Posterior cingulate gyrus (tissue), 11 donors: Measurements from ENCODE around the gene ADRB1.

ENCODE experiments used
- DNase-seq, 10 donors: peaks; one replicate each; pipeline versions ENCODE4 v3.0.0 to v3.0.0-alpha.2; 2020 to 2021; ENCODE audit warnings: mixed read lengths in 3 of 10
- intact Hi-C: fragments of 100-400 bp; cut with DNase I; formaldehyde crosslinking; loops from one replicate; pipeline ENCODE4 v1.15.1; 2023

Gene ADRB1

DNA sequence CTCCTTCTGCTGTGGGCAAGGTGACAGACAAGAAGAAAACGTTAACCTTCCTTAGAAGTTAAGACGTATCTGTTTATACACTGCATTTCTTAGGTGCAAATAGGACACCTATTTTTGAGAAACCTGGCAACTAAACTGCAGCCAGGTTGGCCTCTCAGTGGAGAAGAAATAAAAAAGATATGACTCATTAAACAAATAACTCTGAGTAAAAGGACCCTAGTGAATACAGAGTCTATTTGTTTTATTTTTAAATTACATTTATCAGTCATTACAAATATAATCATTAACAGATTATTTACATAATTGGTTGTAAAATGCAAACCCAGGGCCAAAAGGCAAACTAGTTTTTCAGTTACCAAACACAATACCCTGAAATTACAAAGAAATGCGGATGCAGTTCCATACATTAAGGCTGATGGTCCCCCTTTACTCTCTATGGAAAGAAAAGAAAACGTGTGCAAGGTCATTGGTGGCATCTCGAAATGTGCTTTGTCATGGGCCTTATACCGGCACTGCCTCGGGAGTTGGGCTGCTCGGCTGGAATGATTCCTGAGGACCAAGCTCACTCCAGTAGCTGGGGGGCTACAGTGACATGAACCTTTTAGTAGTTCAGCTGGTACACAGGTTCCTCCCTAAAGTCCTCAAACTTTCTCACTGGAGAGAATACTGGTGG, 38.4 kb downstream of the ADRB1 start:
- intact Hi-C loops, result no loop called here

DNA sequence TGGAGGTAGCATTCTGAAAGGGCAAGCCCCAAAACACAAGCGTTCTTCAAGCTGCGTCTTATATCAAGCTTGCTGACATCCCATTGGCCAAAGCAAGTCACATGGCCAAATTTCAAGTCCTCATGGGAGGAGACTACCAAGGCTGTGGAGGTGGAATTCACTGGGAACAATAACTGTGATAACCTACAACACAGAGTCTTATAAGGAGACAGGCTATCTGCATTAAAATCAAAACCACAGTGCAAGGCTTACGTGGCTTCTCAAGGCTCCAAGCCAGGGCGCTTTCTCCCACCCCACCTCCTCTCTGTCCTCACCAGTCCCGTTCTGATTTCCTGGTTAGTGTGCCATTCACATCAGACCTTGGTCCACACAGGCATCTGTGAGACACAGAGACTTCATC, 39.4 kb downstream of the ADRB1 start:
- intact Hi-C loops, result no loop called here
- DNase-seq, result no peak

More for the DNA sequence above, 38.4 kb downstream of the ADRB1 start:
- DNase-seq, result no peak

- DNase-seq, result peak in 1 of 10 donors; percentile 13
- intact Hi-C loops, result no loop called here
Measured at GRCh38 chr10:114084215-114084614, 40.5 kb downstream of the ADRB1 start.

DNA sequence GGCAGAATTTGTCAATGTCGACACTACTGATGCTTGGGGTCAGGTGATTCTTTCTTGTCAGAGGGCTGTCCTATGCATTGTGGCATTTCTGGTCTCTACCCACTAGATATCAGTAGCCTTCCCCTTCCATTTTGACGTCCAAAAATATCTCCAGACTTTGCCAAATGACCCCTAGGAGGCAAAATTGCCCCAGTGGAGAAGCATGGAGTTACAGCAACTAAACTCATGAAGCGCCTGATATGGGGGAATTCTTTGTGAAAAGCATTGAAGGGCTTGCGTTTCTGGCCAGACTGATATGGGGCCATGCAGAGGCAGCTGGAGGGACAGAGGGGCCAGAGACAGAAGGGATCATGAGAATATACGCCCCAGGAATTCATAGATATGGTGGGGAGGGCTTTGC, 43.6 kb downstream of the ADRB1 start:
- no peak for DNase-seq
- intact Hi-C loops, result no loop called here

GRCh38 chr10:114087655-114088054, 44.0 kb downstream of the ADRB1 start:
- intact Hi-C loops, result no loop called here
- DNase-seq, result no peak

- intact Hi-C loops, result no loop called here
- peak in 1 of 10 donors; percentile 57 for DNase-seq
Measured at GRCh38 chr10:114094795-114095194, 51.1 kb downstream of the ADRB1 start.

- intact Hi-C loops, result no loop called here
- no peak for DNase-seq
Measured at GRCh38 chr10:114095559-114096337, 52.1 kb downstream of the ADRB1 start.
